Erythroblast (primary cell): ENCODE results near the gene PCDHGA4.

ENCODE experiments used
- GATA1 ChIP-seq: IDR thresholded peaks from 2 replicates; pipeline ENCODE4 v1.6.1; 2011; ENCODE audit warnings: low read depth, mild to moderate bottlenecking, control low read depth, low read length, moderate library complexity
- POLR2A ChIP-seq: IDR thresholded peaks from 2 replicates; pipeline ENCODE4 v1.6.1; 2011; ENCODE audit warnings: mild to moderate bottlenecking, low read length

DNA sequence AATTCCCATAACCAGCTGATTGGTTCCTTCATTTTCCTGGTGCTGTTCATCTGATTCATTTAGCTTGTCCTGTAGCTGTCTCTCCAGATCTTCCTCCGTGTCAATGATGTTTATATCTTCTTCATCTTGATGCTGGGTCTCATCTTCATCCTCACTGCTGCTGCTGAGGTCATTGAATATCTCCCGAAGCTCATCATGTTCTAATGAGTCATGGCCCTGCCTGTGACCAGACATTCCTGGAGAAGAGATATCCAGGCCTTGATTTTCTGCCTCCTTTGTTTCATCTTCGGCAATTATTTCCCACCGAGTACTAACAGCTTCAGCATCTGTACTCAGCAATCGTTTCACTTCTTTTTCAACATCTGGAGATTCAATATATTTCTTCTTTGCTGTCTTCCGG is 35.6 kb upstream of the PCDHGA4 start:
- no peak for TF ChIP-seq POLR2A
- no peak for TF ChIP-seq GATA1
